DOHH2 (cell line): Measurements from ENCODE around the gene SLCO2A1.

ENCODE experiments used
- CTCF ChIP-seq: fragments of 200-600 bp; sonication (generic); IDR thresholded peaks from one replicate; pipeline ENCODE4 v1.5.1; 2014; ENCODE audit warnings: antibody characterized with exemption, mild to moderate bottlenecking, low read depth, low read length; ENCODE audit not compliant: poor library complexity, severe bottlenecking
- EZH2phosphoT487 ChIP-seq: fragments of 200-600 bp; sonication (generic); IDR thresholded peaks from 2 replicates; pipeline ENCODE4 v1.6.1; 2017; ENCODE audit warnings: borderline replicate concordance, mild to moderate bottlenecking, antibody characterized with exemption, low read length, moderate library complexity, mixed read lengths

DNA sequence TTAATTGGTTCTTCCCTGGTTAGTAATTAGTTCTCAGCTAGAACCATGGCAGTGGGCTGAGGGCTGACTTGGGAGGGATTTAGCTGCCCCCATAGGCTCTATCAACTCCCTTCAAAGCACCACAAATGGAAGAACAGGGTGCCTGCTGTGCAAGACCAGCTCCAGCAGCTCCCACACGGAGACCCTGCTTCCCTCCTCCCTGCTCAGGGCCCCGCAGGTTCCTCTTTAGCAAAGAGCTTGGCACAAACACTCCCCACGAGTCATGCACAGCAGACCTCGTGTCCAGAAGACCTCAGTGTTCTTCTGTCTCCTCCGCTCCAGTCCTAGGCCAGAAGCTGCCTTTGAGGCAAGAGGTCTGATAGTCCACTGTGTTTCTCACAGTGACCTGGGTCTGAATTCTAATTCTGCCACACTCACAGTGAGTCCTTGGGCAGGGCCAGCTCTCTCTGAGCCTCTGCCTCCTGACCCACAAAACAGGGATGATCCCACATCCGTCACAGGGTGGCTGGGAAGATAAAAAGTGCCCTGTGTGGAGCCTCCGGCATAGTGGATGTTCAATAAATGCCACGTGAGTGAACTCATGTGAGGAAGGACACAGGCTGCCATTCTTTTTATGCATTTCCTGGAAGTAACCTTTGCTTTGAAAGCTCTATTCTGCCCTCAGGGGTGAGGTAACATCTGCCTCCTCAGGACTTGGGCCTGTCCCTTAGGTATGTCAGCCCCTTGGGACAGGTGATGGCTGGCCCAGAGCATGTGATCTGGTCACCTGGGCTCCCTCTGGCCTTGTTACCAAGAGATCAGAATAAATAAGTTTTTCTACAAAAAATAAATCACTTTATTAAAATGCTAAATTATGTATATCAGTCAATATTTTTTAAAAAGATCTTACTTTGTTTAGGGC, 141.7 kb downstream of the SLCO2A1 start:
- TF ChIP-seq CTCF (no peak), EZH2phosphoT487 (no peak)
